Ishikawa (cell line): ENCODE data around the gene C2CD4C.
A peak's percentile ranks its signal among the peaks of the same experiment; 100 is the strongest.

Experiments used
- CEBPB ChIP-seq: IDR thresholded peaks from 2 replicates; pipeline ENCODE4 v1.6.1; 2012
- CREB1 ChIP-seq: IDR thresholded peaks from 2 replicates; pipeline ENCODE4 v1.6.1; 2012; ENCODE audit warnings: low read depth
- EGR1 ChIP-seq: IDR thresholded peaks from 2 replicates; pipeline ENCODE4 v1.6.1; 2012
- EP300 ChIP-seq: IDR thresholded peaks from 2 replicates; pipeline ENCODE4 v1.6.1; 2012; ENCODE audit warnings: borderline replicate concordance
- FOXM1 ChIP-seq: IDR thresholded peaks from 2 replicates; pipeline ENCODE4 v1.6.1; 2012; ENCODE audit warnings: low read depth, borderline replicate concordance
- NFIC ChIP-seq: IDR thresholded peaks from 2 replicates; pipeline ENCODE4 v1.6.1; 2012
- RAD21 ChIP-seq: IDR thresholded peaks from 2 replicates; pipeline ENCODE4 v1.6.1; 2012; ENCODE audit warnings: low read depth
- TAF1 ChIP-seq: IDR thresholded peaks from 2 replicates; pipeline ENCODE4 v1.6.1; 2012; ENCODE audit warnings: low read depth, mild to moderate bottlenecking
- TCF12 ChIP-seq: IDR thresholded peaks from 2 replicates; pipeline ENCODE4 v1.6.1; 2012; ENCODE audit warnings: low read depth
- TEAD4 ChIP-seq: IDR thresholded peaks from 2 replicates; pipeline ENCODE4 v1.6.1; 2012
- YY1 ChIP-seq: IDR thresholded peaks from 2 replicates; pipeline ENCODE4 v1.6.1; 2012; ENCODE audit warnings: low read depth
- ZBTB7A ChIP-seq: IDR thresholded peaks from 2 replicates; pipeline ENCODE4 v1.6.1; 2012; ENCODE audit warnings: low read depth
- TF ChIP-seq, protein P1 (sequence below): IDR thresholded peaks from 2 replicates; pipeline ENCODE4 v1.6.1; 2012
- TF ChIP-seq, protein P2 (sequence below): IDR thresholded peaks from 2 replicates; pipeline ENCODE4 v1.6.1; 2012
- TF ChIP-seq, protein P3 (sequence below): IDR thresholded peaks from 2 replicates; pipeline ENCODE4 v1.6.1; 2012; ENCODE audit warnings: low read depth, mild to moderate bottlenecking

C2CD4C gene

DNA sequence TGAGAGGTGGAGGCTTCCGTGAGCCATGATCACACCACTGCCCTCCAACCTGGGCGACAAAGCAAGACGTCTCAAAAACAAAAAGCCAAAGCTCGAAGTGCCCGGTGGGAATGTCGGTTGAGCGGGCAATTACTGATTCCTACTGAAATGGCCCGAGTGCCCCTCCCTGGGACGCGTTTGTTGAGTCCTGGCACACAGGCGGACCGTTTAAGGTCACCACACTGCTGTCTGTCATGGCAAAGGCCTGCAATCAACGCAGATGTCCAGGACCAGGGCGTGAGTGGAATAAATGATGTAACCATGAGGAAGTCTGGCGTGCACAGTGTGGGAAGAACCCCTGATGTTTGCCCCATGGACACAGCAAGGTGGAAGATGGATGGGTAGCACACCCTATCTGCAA, 19.2 kb upstream of the C2CD4C start:
- TF ChIP-seq TAF1 = no peak

DNA sequence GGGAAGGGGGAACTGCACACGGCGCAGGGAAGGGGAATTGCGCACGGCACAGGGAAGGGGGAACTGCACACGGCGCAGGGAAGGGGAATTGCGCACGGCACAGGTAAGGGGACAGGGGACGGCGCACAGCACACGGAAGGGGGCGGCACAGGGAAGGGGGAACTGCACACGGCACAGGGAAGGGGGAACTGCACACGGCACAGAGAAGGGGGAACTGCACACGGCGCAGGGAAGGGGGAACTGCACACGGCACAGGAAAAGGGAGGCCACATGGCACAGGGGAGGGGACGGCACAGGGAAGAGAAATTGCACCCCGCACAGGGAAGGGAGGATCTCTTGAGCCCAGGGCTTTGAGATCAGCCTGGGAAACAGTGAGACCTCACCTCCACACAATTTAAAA, 18.7 kb upstream of the C2CD4C start:
- TF ChIP-seq, protein P1, sequence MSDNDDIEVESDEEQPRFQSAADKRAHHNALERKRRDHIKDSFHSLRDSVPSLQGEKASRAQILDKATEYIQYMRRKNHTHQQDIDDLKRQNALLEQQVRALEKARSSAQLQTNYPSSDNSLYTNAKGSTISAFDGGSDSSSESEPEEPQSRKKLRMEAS = peak; percentile 64; the same call in 1 of the 2 replicates

DNA sequence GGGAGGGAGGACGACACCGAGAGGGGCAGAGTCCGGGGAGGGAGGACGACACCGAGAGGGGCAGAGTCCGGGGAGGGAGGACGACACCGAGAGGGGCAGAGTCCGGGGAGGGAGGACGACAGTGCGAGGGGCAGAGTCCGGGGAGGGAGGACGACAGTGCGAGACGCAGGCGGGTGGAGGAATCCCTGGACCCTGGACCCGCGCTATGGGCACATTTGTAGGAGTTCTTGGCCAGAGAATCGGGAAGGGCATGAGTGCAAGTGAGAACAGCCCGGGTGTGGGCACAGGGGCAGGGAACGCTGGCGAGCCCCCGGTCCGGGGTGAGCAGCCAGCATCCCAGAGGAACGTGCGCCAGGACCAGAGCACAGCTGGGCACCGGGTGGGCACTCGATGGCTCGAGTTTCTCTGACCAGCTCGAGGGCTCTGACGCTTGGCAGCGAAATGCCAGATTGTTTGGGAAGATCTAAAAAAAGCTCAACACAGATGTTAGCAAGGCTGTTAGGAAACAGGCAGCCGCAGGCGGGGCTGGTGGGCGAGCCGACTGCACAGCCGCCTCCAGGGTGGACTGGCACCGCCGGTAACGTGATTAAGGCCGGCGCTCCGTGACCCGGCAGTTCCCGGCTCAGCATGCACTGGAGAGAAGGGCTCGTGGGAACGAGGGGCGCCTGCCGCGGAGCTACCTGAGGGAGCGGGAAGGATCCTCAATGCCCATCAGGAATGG, 17.9 kb upstream of the C2CD4C start:
- no peak for TF ChIP-seq EGR1
- TF ChIP-seq ZBTB7A = peak; percentile 31; the same call in 1 of the 2 replicates

DNA sequence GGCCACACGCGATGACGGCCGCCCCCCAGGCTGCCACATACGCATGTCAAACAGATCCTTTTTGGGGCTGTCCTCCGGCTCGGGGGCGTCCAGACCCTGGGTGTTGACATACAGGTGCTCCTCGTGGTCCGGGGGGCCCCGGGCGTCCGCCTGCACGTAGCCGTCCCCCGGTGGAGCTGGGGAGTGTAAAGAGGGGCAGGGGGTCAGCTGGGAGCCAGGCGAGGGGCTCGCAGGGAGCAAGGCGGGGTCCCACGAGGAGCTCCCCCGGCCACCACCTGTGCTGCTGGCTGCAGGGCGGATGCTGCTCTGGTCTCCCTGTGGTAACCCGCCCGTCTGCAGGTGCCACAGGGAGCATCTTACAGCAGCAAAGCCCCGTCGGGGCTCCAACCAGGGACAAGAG, 16.1 kb upstream of the C2CD4C start:
- TF ChIP-seq, protein P2, sequence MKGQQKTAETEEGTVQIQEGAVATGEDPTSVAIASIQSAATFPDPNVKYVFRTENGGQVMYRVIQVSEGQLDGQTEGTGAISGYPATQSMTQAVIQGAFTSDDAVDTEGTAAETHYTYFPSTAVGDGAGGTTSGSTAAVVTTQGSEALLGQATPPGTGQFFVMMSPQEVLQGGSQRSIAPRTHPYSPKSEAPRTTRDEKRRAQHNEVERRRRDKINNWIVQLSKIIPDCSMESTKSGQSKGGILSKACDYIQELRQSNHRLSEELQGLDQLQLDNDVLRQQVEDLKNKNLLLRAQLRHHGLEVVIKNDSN = no peak
- no peak for TF ChIP-seq EGR1
- no peak for TF ChIP-seq ZBTB7A
- no peak for TF ChIP-seq CREB1
- no peak for TF ChIP-seq EP300

DNA sequence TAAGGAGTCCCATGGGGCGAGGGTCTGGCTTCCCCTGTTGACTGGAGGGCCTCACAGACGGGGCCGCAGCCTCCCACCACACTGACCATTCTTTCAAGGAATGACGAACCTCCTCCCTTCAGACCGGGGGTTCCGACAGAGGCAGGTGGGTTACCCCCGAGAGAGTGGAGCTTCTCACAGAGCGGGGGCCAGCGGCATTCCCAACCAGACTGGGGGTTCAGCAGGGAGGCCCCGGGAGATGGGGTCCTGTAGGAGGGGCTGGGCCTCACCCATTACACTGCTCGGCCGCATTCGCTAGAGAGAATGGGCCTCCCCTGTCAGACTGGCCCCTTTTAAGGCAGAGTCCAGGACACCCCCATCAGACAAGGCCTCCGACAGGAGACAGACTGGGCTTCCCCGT, 15.6 kb upstream of the C2CD4C start:
- TF ChIP-seq FOXM1 (no peak), ZBTB7A (no peak), CEBPB (no peak), NFIC (no peak), CREB1 (no peak), YY1 (no peak), EP300 (no peak), TEAD4 (no peak), RAD21 (no peak)
- TF ChIP-seq, protein P3, sequence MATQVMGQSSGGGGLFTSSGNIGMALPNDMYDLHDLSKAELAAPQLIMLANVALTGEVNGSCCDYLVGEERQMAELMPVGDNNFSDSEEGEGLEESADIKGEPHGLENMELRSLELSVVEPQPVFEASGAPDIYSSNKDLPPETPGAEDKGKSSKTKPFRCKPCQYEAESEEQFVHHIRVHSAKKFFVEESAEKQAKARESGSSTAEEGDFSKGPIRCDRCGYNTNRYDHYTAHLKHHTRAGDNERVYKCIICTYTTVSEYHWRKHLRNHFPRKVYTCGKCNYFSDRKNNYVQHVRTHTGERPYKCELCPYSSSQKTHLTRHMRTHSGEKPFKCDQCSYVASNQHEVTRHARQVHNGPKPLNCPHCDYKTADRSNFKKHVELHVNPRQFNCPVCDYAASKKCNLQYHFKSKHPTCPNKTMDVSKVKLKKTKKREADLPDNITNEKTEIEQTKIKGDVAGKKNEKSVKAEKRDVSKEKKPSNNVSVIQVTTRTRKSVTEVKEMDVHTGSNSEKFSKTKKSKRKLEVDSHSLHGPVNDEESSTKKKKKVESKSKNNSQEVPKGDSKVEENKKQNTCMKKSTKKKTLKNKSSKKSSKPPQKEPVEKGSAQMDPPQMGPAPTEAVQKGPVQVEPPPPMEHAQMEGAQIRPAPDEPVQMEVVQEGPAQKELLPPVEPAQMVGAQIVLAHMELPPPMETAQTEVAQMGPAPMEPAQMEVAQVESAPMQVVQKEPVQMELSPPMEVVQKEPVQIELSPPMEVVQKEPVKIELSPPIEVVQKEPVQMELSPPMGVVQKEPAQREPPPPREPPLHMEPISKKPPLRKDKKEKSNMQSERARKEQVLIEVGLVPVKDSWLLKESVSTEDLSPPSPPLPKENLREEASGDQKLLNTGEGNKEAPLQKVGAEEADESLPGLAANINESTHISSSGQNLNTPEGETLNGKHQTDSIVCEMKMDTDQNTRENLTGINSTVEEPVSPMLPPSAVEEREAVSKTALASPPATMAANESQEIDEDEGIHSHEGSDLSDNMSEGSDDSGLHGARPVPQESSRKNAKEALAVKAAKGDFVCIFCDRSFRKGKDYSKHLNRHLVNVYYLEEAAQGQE = no peak
- TF ChIP-seq, protein P2 = no peak
- TF ChIP-seq, protein P1 = no peak

DNA sequence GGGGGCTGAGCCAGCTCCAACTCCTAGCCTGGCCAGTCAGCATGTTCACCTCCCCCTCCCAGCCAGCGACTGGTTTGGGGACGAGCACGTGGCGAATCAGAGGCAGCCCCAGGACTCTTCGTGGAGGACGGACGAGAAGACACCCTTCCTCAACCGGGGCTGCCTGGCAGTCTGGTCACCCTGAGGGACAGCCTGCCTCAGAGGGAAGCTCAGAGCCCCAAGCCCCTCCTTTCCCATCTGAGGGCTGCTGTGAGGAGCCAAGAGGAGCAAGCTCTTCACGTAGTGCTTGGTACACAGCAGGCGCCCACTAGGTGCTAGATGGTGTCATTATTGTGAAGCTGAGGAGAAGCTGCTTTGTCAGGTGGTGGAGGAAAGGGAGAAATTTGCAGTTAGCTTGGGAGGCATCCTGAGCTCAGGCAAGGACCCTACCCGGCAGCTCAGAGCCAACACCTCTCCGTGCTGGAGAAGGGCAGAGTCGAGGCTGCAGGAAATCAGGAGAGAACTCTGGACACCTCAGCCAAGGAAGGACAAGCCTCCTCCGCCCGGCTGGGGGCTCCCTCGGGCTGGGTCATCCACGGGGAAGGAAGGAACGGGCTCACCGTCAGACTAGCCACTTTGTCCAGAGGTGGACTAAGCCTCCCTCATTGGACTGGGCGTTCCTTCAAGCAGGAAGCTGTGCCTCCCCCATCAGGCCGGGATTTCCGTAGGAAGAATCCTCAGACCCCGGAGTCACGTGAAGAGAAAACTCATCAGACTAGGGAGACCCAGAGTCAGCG, 14.9 kb upstream of the C2CD4C start:
- peak; percentile 16; the same call in 1 of the 2 replicates for TF ChIP-seq RAD21
- no peak for TF ChIP-seq NFIC

DNA sequence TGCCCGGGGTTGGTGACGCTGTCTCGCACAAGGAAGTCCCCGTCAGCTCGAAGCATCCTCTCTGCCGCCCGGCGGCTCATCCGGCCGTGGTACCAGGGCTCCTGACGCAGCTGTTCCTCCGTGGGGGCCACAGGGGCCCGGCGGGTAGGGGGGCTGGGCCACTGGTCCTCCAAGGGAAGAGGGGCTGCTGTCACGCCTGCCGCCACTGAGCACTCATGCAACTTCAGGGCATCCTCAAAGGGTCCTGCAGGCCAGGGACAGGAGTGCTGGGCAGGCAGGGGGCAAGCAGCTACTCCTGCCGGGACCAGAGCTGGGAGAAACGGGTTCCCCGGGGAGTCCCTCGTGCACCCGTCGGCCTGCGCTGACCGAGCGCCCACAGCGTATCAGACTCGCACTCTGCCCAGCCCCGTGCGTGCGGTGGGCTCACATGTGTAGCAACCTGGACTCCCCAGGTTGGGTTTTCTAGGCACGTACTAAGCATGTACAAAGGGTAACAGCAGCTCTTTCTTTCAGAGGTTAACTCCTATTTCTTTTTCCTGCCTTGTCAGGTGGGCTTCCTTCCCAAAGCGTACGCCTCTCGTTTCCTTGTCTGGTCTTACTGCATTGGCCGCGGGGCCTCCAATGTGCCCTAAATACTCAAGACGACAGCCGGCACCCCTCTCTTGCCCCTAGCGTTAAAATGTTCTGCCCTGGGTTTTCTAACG, 13.4 kb upstream of the C2CD4C start:
- no peak for TF ChIP-seq RAD21
- TF ChIP-seq NFIC = no peak
- no peak for TF ChIP-seq EP300
- no peak for TF ChIP-seq YY1
- TF ChIP-seq EGR1 = no peak
- TF ChIP-seq TEAD4 = no peak
- no peak for TF ChIP-seq CREB1
- no peak for TF ChIP-seq TAF1
- TF ChIP-seq CEBPB = no peak
- TF ChIP-seq, protein P2 = no peak
- no peak for TF ChIP-seq TCF12
- no peak for TF ChIP-seq FOXM1
- TF ChIP-seq, protein P3 = no peak
- TF ChIP-seq, protein P1 = no peak
